H1 (cell line): Measurements from ENCODE around the gene ELMO2. TPM values are rescaled to one million over a fixed set of nuclear protein-coding genes. Genes with fewer than 3 reads are reported as not detected.

Experiments used
- CTCF ChIA-PET: fragments of 300-600 bp; sonication (Branson Sonifier 250); formaldehyde crosslinking; loops from one replicate; lab custom pipeline; 2021; ENCODE audit not compliant: partially characterized antibody; lab: Charles Lee
- POLR2A ChIA-PET: fragments of 300-600 bp; sonication (Branson Sonifier 250); formaldehyde crosslinking; loops from one replicate; lab custom pipeline; 2021; ENCODE audit warnings: inconsistent platforms; ENCODE audit not compliant: partially characterized antibody; lab: Charles Lee
- DNase-seq, 2 experiments: peaks; one replicate each; pipeline versions ENCODE4 v3.0.0 to v3.0.0-alpha.2; 2010 to 2022; ENCODE audit warnings: low spot score in 2 of 2, low read depth in 1 of 2, mixed read lengths in 1 of 2
- FAIRE-seq: peaks from 2 replicates; lab custom pipeline; 2011; peaks lifted over from hg19 to GRCh38; lab: Jason Lieb, UNC
- H2AFZ ChIP-seq: 2 replicates; pipeline ENCODE4 v1.8.1; 2012; ENCODE audit warnings: low read length, inconsistent platforms
- H2AK5ac ChIP-seq: 2 replicates; pipeline ENCODE4 v1.6.1; 2013; ENCODE audit warnings: low read depth, low read length
- H2BK120ac ChIP-seq: replicated peaks from 2 replicates; pipeline ENCODE3; 2013; ENCODE audit warnings: low read depth, low read length, inconsistent platforms
- H2BK12ac ChIP-seq: 2 replicates; pipeline ENCODE4 v1.6.1; 2013; ENCODE audit warnings: low read depth, low read length
- H2BK15ac ChIP-seq: 2 replicates; pipeline ENCODE4 v1.6.1; 2013; ENCODE audit warnings: low read length
- H2BK20ac ChIP-seq: 2 replicates; pipeline ENCODE4 v1.6.1; 2013; ENCODE audit warnings: low read length
- H2BK5ac ChIP-seq: 2 replicates; pipeline ENCODE4 v1.6.1; 2013; ENCODE audit warnings: low read depth, low read length
- H3K14ac ChIP-seq: 2 replicates; pipeline ENCODE4 v1.6.1; 2013; ENCODE audit warnings: inconsistent platforms; ENCODE audit not compliant: insufficient read length
- H3K18ac ChIP-seq: 2 replicates; pipeline ENCODE4 v1.6.1; 2013; ENCODE audit warnings: low read length; ENCODE audit errors: extremely low read depth
- H3K23ac ChIP-seq: 2 replicates; pipeline ENCODE4 v1.6.1; 2013; ENCODE audit warnings: inconsistent platforms; ENCODE audit not compliant: insufficient read length
- H3K23me2 ChIP-seq: 2 replicates; pipeline ENCODE4 v1.6.1; 2013; ENCODE audit warnings: low read depth, low read length
- H3K27ac ChIP-seq: 2 replicates; pipeline ENCODE4 v1.6.1; 2011; ENCODE audit warnings: low read depth, low read length, inconsistent platforms
- H3K27me3 ChIP-seq, 4 experiments: replicated peaks in 1 of 4; 1 replicate in 1 of 4; 2 replicates in 3 of 4; pipeline versions ENCODE4 v1.6.1 to v1.8.1; 2011 to 2013; ENCODE audit warnings: low read length in 3 of 4, mild to moderate bottlenecking in 3 of 4, inconsistent platforms in 2 of 4, mixed read lengths in 2 of 4, moderate library complexity in 1 of 4; ENCODE audit not compliant: control insufficient read depth in 3 of 4, insufficient read depth in 3 of 4; ENCODE audit errors: extremely low read depth in 1 of 4
- H3K36me3 ChIP-seq, 4 experiments: 2 replicates each; pipeline versions ENCODE4 v1.6.1 to v1.8.1; 2011 to 2013; ENCODE audit warnings: mild to moderate bottlenecking in 4 of 4, low read length in 3 of 4, moderate library complexity in 2 of 4, control low read depth in 1 of 4, inconsistent platforms in 1 of 4; ENCODE audit not compliant: insufficient read depth in 4 of 4, control insufficient read depth in 2 of 4
- H3K4ac ChIP-seq: replicated peaks from 2 replicates; pipeline ENCODE3; 2013; ENCODE audit warnings: low read length, low read depth, mixed read lengths, inconsistent platforms; ENCODE audit not compliant: insufficient read length
- H3K4me1 ChIP-seq, 4 experiments: replicated peaks in 1 of 4; 1 replicate in 1 of 4; 2 replicates in 3 of 4; pipeline versions ENCODE4 v1.6.1 to v1.8.1; 2011 to 2013; ENCODE audit warnings: low read length in 3 of 4, inconsistent platforms in 2 of 4, mixed read lengths in 1 of 4; ENCODE audit not compliant: insufficient read depth in 4 of 4, control insufficient read depth in 3 of 4
- H3K4me2 ChIP-seq, 2 experiments: 2 replicates each; pipeline versions ENCODE4 v1.6.1 to v1.8.1; 2011 to 2013; ENCODE audit warnings: low read depth in 2 of 2, low read length in 2 of 2, control low read depth in 1 of 2, inconsistent platforms in 1 of 2, mild to moderate bottlenecking in 1 of 2; ENCODE audit not compliant: insufficient read depth in 1 of 2
- H3K4me3 ChIP-seq, 4 experiments: fragments of 200-600, 300-600 bp in 1 of 4; sonication (generic), shearing (Covaris generic), sonication (Bioruptor Twin) in 1 of 4; 2 replicates each; pipeline versions ENCODE4 v1.5.1 to v1.8.1; 2011 to 2016; ENCODE audit warnings: low read length in 4 of 4, low read depth in 3 of 4, control low read depth in 2 of 4, inconsistent platforms in 2 of 4, mild to moderate bottlenecking in 2 of 4, mixed read lengths in 1 of 4, moderate library complexity in 1 of 4; ENCODE audit not compliant: insufficient read depth in 2 of 4; ENCODE audit errors: extremely low read depth in 1 of 4
- H3K56ac ChIP-seq: replicated peaks from 2 replicates; pipeline ENCODE3; 2013; ENCODE audit warnings: low read depth, mild to moderate bottlenecking, mixed read lengths, low read length, inconsistent platforms; ENCODE audit not compliant: insufficient read length
- H3K79me1 ChIP-seq: 2 replicates; pipeline ENCODE4 v1.6.1; 2013; ENCODE audit warnings: low read depth, low read length, control low read depth
- H3K79me2 ChIP-seq, 2 experiments: 2 replicates each; pipeline versions ENCODE4 v1.6.1 to v1.8.1; 2012 to 2013; ENCODE audit warnings: low read length in 2 of 2, mild to moderate bottlenecking in 2 of 2, inconsistent platforms in 1 of 2; ENCODE audit not compliant: insufficient read depth in 2 of 2, control insufficient read depth in 1 of 2
- H3K9ac ChIP-seq, 4 experiments: replicated peaks in 1 of 4; 1 replicate in 1 of 4; 2 replicates in 3 of 4; pipeline versions ENCODE4 v1.6.1 to v1.8.1; 2011 to 2013; ENCODE audit warnings: low read depth in 3 of 4, low read length in 3 of 4, control low read depth in 2 of 4, mild to moderate bottlenecking in 2 of 4, moderate library complexity in 2 of 4, inconsistent platforms in 1 of 4; ENCODE audit errors: extremely low read depth in 1 of 4
- H3K9me3 ChIP-seq, 2 experiments: 2 replicates each; pipeline versions ENCODE4 v1.6.1 to v1.8.1; 2012 to 2013; ENCODE audit warnings: mild to moderate bottlenecking in 2 of 2, moderate library complexity in 2 of 2, control low read depth in 1 of 2, inconsistent platforms in 1 of 2, low read depth in 1 of 2, low read length in 1 of 2, mixed read lengths in 1 of 2; ENCODE audit not compliant: insufficient read depth in 2 of 2
- H4K20me1 ChIP-seq, 2 experiments: replicated peaks in 1 of 2; 2 replicates each; pipeline versions ENCODE3 to v1.8.1; 2011 to 2013; ENCODE audit warnings: inconsistent platforms in 2 of 2, low read length in 2 of 2, mild to moderate bottlenecking in 1 of 2; ENCODE audit not compliant: insufficient read depth in 2 of 2, control insufficient read depth in 1 of 2
- H4K5ac ChIP-seq: 2 replicates; pipeline ENCODE4 v1.6.1; 2013; ENCODE audit warnings: low read length, low read depth, mixed read lengths, inconsistent platforms; ENCODE audit not compliant: insufficient read length
- H4K8ac ChIP-seq: 2 replicates; pipeline ENCODE4 v1.8.0; 2013; ENCODE audit warnings: mild to moderate bottlenecking, moderate library complexity, low read length, inconsistent platforms; ENCODE audit not compliant: insufficient read depth; ENCODE audit errors: extremely low read depth
- H4K91ac ChIP-seq: replicated peaks from 2 replicates; pipeline ENCODE3; 2013; ENCODE audit warnings: low read length, mixed read lengths, inconsistent platforms; ENCODE audit not compliant: insufficient read length
- MAFK ChIP-seq: IDR thresholded peaks from 2 replicates; pipeline ENCODE4 v1.6.1; 2012; ENCODE audit warnings: low read depth, mild to moderate bottlenecking, improper control_type of control experiment, low read length
- POU5F1 ChIP-seq: IDR thresholded peaks from 2 replicates; pipeline ENCODE4 v1.6.1; 2011; ENCODE audit warnings: low read depth, mild to moderate bottlenecking, low read length, moderate library complexity
- RAD21 ChIP-seq, 2 experiments: IDR thresholded peaks in 1 of 2; conservative IDR thresholded peaks in 1 of 2; 2 replicates each; pipeline ENCODE4 v1.6.1; 2011; ENCODE audit warnings: low read depth in 2 of 2, low read length in 2 of 2, improper control_type of control experiment in 1 of 2, inconsistent platforms in 1 of 2, mild to moderate bottlenecking in 1 of 2, moderate library complexity in 1 of 2
- SUZ12 ChIP-seq: fragments of 200-600 bp; sonication (generic); IDR thresholded peaks from 2 replicates; pipeline ENCODE4 v1.6.1; 2012; ENCODE audit warnings: mild to moderate bottlenecking, inconsistent platforms, low read length, moderate library complexity, mixed read lengths
- WGBS, 2 experiments: shearing (Covaris generic) in 1 of 2; methylation state at CpG; one replicate each; pipeline versions ENCODE4 v1.1.6 to v1.1.7; 2013 to 2015; ENCODE audit warnings: low lambda C conversion rate in 2 of 2, mixed read lengths in 2 of 2, inconsistent platforms in 1 of 2, low coverage in 1 of 2, missing lambda C conversion rate in 1 of 2; ENCODE audit not compliant: insufficient replicate concordance in 2 of 2, insufficient coverage in 1 of 2, insufficient read length in 1 of 2; ENCODE audit errors: extremely low coverage in 1 of 2, missing lambda C conversion rate in 1 of 2; 5-methylcytosine and 5-hydroxymethylcytosine counted together
- polyA plus RNA-seq, 7 experiments: library from polyadenylated mRNA; depleted of rRNA in 3 of 7; stranded (reverse) in 5 of 7; unstranded in 2 of 7; fragments of >200 nt in 5 of 7; fragments of 200-250 nt in 2 of 7; gene quantifications; 1 replicate in 5 of 7; 2 replicates in 1 of 7; 4 replicates in 1 of 7; pipeline versions ENCODE4 v1.2.1 to v1.2.3, GENCODE V29; 2011 to 2013; ENCODE audit warnings: missing spikeins in 2 of 7, mixed read lengths in 2 of 7
- total RNA-seq: library from RNA; stranded (reverse); fragmentation: NEBNext Ultra II Directional; extraction: Animal tissue kit (Norgen Biotek cat#: 25700); gene quantifications from 2 replicates; pipeline ENCODE4 v1.2.1, GENCODE V29; 2021

Gene ELMO2
- total and polyA plus RNA-seq, 2 of the 8 experiments (the other 6 are each of a cell fraction or from before 2014, with no cell fraction given) = 34.3 to 39.7 TPM

DNA sequence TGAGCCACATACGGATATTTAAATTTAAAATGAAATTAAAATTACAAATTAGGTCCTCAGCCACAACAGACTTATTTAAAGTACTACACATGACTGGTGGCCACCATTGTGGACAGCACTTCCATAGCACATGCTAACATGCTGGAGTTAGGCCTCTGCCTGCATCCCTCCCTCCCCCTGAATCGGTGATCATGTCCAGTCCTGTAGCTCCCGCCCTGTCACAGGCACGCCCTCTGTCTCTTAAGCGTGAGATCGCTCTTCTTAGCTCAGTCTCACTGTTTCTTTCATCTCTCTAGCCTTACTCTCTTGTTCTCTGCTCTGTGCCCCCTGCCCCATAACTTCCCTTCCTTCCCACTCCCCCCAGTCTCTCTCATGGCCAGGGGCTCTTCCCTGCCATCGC is 28.9 kb downstream of the ELMO2 start:
- H2AFZ ChIP-seq = no peak overlapping the region
- CTCF ChIA-PET = interaction anchor here (1.0 to 1.5 kb wide), 4 partner anchors 13 to 61 kb away, joined by 3 to 5 read pairs (median 4); no protein-coding TSS in a partner anchor
- no peak overlapping the region for H2BK5ac ChIP-seq
- no peak for TF ChIP-seq POU5F1
- TF ChIP-seq RAD21 (IDR thresholded peaks at IDR 0.05 in 1 of 2, conservative IDR thresholded peaks at IDR 0.05 in 1 of 2; ENCODE audit: low read depth in 2 of 2, low read length in 2 of 2) = no peak
- no peak for TF ChIP-seq MAFK
- no peak for TF ChIP-seq SUZ12
- H3K27ac ChIP-seq = no peak overlapping the region
- FAIRE-seq = no peak
- no peak overlapping the region for H4K5ac ChIP-seq
- H3K18ac ChIP-seq = no peak overlapping the region
- no peaks in the 10 kb centered on the region for H3K23me2 ChIP-seq
- H4K8ac ChIP-seq = no peak overlapping the region
- H3K27me3 ChIP-seq = no peaks in the 10 kb centered on the region
- H3K36me3 ChIP-seq = peaks cover 23 to 69% (median 53%) of the 10 kb centered on the region in 4 experiments; a peak in 7 of 8 replicates
- H4K91ac ChIP-seq = no peak overlapping the region
- 92% methylated on average over 7 of the region's 7 CpGs; no CpG with 5 or more reads in 1 of the 2 experiments for WGBS, 2 experiments
- no peak overlapping the region for H3K56ac ChIP-seq
- H2BK20ac ChIP-seq = no peak overlapping the region
- no peaks in the 10 kb centered on the region for H3K79me2 ChIP-seq
- no peak overlapping the region for H3K4me2 ChIP-seq
- H2BK120ac ChIP-seq = no peak overlapping the region
- H3K9ac ChIP-seq = no peak overlapping the region
- no peak overlapping the region for H3K4ac ChIP-seq
- H3K23ac ChIP-seq = no peak overlapping the region
- no peak overlapping the region for H2AK5ac ChIP-seq
- no peaks in the 10 kb centered on the region for H3K9me3 ChIP-seq
- H3K14ac ChIP-seq = no peak overlapping the region
- DNase-seq = no peak
- H4K20me1 ChIP-seq = peaks cover 0 to 7% of the 10 kb centered on the region in 2 experiments
- no peaks in the 10 kb centered on the region for H3K4me1 ChIP-seq
- no peak overlapping the region for H2BK12ac ChIP-seq
- POLR2A ChIA-PET = interaction anchor here (2.7 kb wide), 1 partner anchor 13 kb away, joined by 11 read pairs; no protein-coding TSS in a partner anchor
- H3K4me3 ChIP-seq = no peak overlapping the region
- H3K79me1 ChIP-seq = no peaks in the 10 kb centered on the region; the same call in 1 of the 2 replicates
- H2BK15ac ChIP-seq = no peak overlapping the region
